Adrenal gland (tissue), 12 donors: ENCODE data around the gene SLC35F1. TPM values are rescaled to one million over a fixed set of nuclear protein-coding genes. Genes with fewer than 3 reads are reported as not detected.

Source experiments
- DNase-seq, 7 donors: peaks; one replicate each; pipeline ENCODE4 v3.0.0-alpha.2; 2019 to 2020
- H3K27ac ChIP-seq, 5 donors: fragments of 200-600 bp; sonication (generic) in 4 of 5; 1 replicate in 3 of 5; 2 replicates in 2 of 5; pipeline versions ENCODE4 v1.5.1 to v1.8.0; 2016 to 2020; ENCODE audit warnings: mild to moderate bottlenecking in 1 of 5
- H3K27me3 ChIP-seq: fragments of 200-600 bp; 2 replicates; pipeline ENCODE4 v1.8.0; 2021
- H3K36me3 ChIP-seq, 2 donors: fragments of 200-600 bp; replicated peaks in 1 of 2; 1 replicate in 1 of 2; 2 replicates in 1 of 2; pipeline versions ENCODE4 v1.5.1 to v1.8.0; 2018 to 2022
- H3K4me1 ChIP-seq, 2 donors: fragments of 200-600 bp; replicated peaks in 1 of 2; 1 replicate in 1 of 2; 2 replicates in 1 of 2; pipeline versions ENCODE4 v1.5.1 to v1.8.0; 2018 to 2021
- H3K4me3 ChIP-seq, 4 donors: fragments of 200-600 bp; sonication (generic) in 3 of 4; one replicate each; pipeline ENCODE4 v1.5.1; 2016 to 2018
- H3K9me3 ChIP-seq, 3 donors: fragments of 200-600 bp; sonication (generic) in 1 of 3; replicated peaks in 1 of 3; 1 replicate in 2 of 3; 2 replicates in 1 of 3; pipeline versions ENCODE4 v1.5.1 to v1.8.0; 2016 to 2021
- CTCF ChIP-seq, 6 experiments: fragments of 450-650 bp in 4 of 6; fragments of 200-600 bp in 2 of 6; sonication (generic) in 1 of 6; IDR thresholded peaks; 1 replicate in 5 of 6; 2 replicates in 1 of 6; pipeline versions ENCODE4 v1.5.1 to v1.8.0; 2016 to 2021; ENCODE audit warnings: antibody characterized with exemption in 6 of 6, mild to moderate bottlenecking in 2 of 6, moderate library complexity in 1 of 6
- POLR2A ChIP-seq, 2 donors: fragments of 450-650 bp; IDR thresholded peaks; one replicate each; pipeline ENCODE4 v1.6.1; 2017; ENCODE audit warnings: antibody characterized with exemption in 2 of 2, mild to moderate bottlenecking in 2 of 2, moderate library complexity in 1 of 2
- WGBS, 4 donors: extraction: QIAGEN DNeasy Blood & Tissue Kit in 2 of 4; methylation state at CpG; one replicate each; pipeline versions ENCODE4 v1.1.5 to v1.1.7; 2013 to 2017; 5-methylcytosine and 5-hydroxymethylcytosine counted together
- intact Hi-C, 2 donors: fragments of 100-400 bp; cut with DNase I; formaldehyde crosslinking; loops; one replicate each; pipeline versions ENCODE4 v1.14.1 to v1.15.0; 2022 to 2023
- polyA plus RNA-seq, 3 donors: library from polyadenylated mRNA; stranded (reverse); fragments of 200-250 nt in 2 of 3; fragments of 350-450 nt in 1 of 3; fragmentation: Illumina TruSeq in 1 of 3; extraction: RNeasy Lipid Tissue Mini Kit (QIAGEN cat#74804) in 1 of 3; gene quantifications; one replicate each; pipeline ENCODE4 v1.2.3, GENCODE V29; 2013 to 2014
- total RNA-seq, 9 donors: library from RNA; depleted of rRNA in 4 of 9; stranded (reverse); fragments of >200 nt in 4 of 9; fragments of 120-200 nt in 1 of 9; fragmentation: NEBNext Ultra II Directional in 1 of 9; extraction: Animal tissue kit (Norgen Biotek cat#: 25700) in 1 of 9; gene quantifications; one replicate each; pipeline versions ENCODE4 v1.1.0 to v1.2.4, GENCODE V29; 2013 to 2023
- donor health status: healthy with polysubstance abuse.
- donor health status: Bipolar disorder and iron deficiency.
- donor health status: DM: yes; HTN: yes; CAD: no.
- donor health status: DM: no; HTN: no; CAD: no.
- donor health status: DM: no; HTN: no; CAD: no.
- donor health status: DM: yes; HTN: yes; CAD: no.

Gene SLC35F1
- total and polyA plus RNA-seq, 12 donors: 0.32 to 4.0 (median 1.7) TPM

- Histone ChIP-seq H3K4me1 (no peaks in the 10 kb centered on the region), H3K4me3 (no peak overlapping the region), H3K36me3 (no peaks in the 10 kb centered on the region), H3K9me3 (no peaks in the 10 kb centered on the region), H3K27ac (no peak overlapping the region), H3K27me3 (peaks cover 4% of the 10 kb centered on the region)
- TF ChIP-seq CTCF (IDR thresholded peaks at IDR 0.05) (no peak), POLR2A (IDR thresholded peaks at IDR 0.05) (no peak)
- 50 to 57% (median 56%) methylated on average over 5 of the region's 5 CpGs for WGBS, 4 donors
- DNase-seq: no peak
- intact Hi-C loops: loop anchor here in 1 of 2 donors (10.0 kb wide), 1 partner anchor 275 kb away; no protein-coding TSS in a partner anchor
Observed at GRCh38 chr6:118249680-118250079, 342.6 kb downstream of the SLC35F1 start.

DNA sequence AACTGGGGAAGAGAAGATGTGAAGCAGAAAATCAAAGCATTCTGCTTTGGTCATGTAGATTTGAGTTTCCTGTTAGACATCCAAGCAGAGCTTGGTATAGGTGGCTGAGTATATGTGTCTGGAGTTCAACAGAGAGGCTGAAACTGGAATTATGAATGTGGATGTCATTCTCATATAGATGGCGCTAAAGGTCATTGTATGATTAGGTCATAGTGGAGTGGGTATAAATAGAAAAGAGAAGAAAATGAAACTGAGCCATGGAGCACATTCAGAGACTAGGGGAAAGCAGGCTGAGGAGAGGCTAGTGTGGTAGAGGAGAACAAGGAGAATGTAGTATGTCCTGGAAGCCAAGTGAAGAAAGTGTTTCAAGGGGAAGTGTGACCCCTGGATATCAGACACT is 345.4 kb downstream of the SLC35F1 start:
- intact Hi-C loops: loop anchor here in 1 of 2 donors (10.0 kb wide), 1 partner anchor 278 kb away; no protein-coding TSS in a partner anchor
- no peaks in the 10 kb centered on the region for H3K9me3 ChIP-seq
- H3K27me3 ChIP-seq: peaks cover 4% of the 10 kb centered on the region
- TF ChIP-seq CTCF (IDR thresholded peaks at IDR 0.05): no peak
- no peak for TF ChIP-seq POLR2A (IDR thresholded peaks at IDR 0.05)
- H3K4me3 ChIP-seq: no peak overlapping the region
- no peaks in the 10 kb centered on the region for H3K36me3 ChIP-seq
- no peaks in the 10 kb centered on the region for H3K4me1 ChIP-seq
- WGBS, 4 donors: 79 to 100% (median 89%) methylated on average over 1 of the region's 1 CpG
- DNase-seq: no peak
- H3K27ac ChIP-seq: no peak overlapping the region

GRCh38 chr6:118253741-118254140 is 346.7 kb downstream of the SLC35F1 start:
- no peaks in the 10 kb centered on the region for H3K9me3 ChIP-seq
- no peak for TF ChIP-seq POLR2A (IDR thresholded peaks at IDR 0.05)
- TF ChIP-seq CTCF (IDR thresholded peaks at IDR 0.05): no peak
- no peak overlapping the region for H3K27ac ChIP-seq
- H3K4me1 ChIP-seq: no peaks in the 10 kb centered on the region
- DNase-seq: peak in 1 of 7 donors; percentile 10
- intact Hi-C loops: loop anchor here in 1 of 2 donors (10.0 kb wide), 1 partner anchor 279 kb away; no protein-coding TSS in a partner anchor
- no peak overlapping the region for H3K4me3 ChIP-seq
- H3K27me3 ChIP-seq: no peaks in the 10 kb centered on the region
- 45 to 56% (median 50%) methylated on average over 3 of the region's 3 CpGs for WGBS, 4 donors
- H3K36me3 ChIP-seq: no peaks in the 10 kb centered on the region

DNA sequence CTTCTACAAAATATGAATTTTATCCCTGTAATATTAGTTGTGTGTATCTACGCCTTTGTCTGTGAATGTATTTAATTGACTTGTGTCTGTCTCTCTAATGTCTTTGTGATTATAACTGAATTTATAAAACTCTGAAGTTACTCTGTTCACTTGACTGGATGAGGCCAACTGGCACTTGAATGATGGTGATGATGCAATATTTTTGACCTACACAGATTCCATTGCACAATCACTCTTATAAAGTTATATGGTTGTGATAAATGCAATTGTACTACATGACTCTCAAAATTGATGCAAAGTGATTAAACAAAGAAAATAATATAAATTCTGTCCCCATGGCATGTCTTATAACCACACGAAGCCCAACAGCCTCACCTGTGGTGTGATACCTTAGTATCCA is 353.8 kb downstream of the SLC35F1 start:
- no peak overlapping the region for H3K27ac ChIP-seq
- no peaks in the 10 kb centered on the region for H3K27me3 ChIP-seq
- H3K9me3 ChIP-seq: no peaks in the 10 kb centered on the region
- no peaks in the 10 kb centered on the region for H3K4me1 ChIP-seq
- intact Hi-C loops: loop anchor here in 1 of 2 donors (5.0 kb wide), 1 partner anchor 284 kb away; no protein-coding TSS in a partner anchor
- H3K36me3 ChIP-seq: no peaks in the 10 kb centered on the region
- TF ChIP-seq CTCF (IDR thresholded peaks at IDR 0.05) (no peak), POLR2A (IDR thresholded peaks at IDR 0.05) (no peak)
- no peak overlapping the region for H3K4me3 ChIP-seq
- DNase-seq: no peak
- 86 to 96% (median 91%) methylated on average over 2 of the region's 2 CpGs for WGBS, 4 donors
